Breast epithelium (tissue), 3 donors: ENCODE measurements around the gene RPL12.

Experiments used
- POLR2AphosphoS5 ChIP-seq, 3 donors: sonication (generic); formaldehyde crosslinking; IDR thresholded peaks; one replicate each; pipeline ENCODE4 v1.6.1; 2017; ENCODE audit warnings: antibody characterized with exemption in 3 of 3
- TF ChIP-seq, protein P1 (sequence below), 3 donors: fragments of 450-650 bp; IDR thresholded peaks; one replicate each; pipeline ENCODE4 v1.5.1; 2016 to 2017; ENCODE audit warnings: antibody characterized with exemption in 3 of 3, mild to moderate bottlenecking in 3 of 3, moderate library complexity in 3 of 3

DNA sequence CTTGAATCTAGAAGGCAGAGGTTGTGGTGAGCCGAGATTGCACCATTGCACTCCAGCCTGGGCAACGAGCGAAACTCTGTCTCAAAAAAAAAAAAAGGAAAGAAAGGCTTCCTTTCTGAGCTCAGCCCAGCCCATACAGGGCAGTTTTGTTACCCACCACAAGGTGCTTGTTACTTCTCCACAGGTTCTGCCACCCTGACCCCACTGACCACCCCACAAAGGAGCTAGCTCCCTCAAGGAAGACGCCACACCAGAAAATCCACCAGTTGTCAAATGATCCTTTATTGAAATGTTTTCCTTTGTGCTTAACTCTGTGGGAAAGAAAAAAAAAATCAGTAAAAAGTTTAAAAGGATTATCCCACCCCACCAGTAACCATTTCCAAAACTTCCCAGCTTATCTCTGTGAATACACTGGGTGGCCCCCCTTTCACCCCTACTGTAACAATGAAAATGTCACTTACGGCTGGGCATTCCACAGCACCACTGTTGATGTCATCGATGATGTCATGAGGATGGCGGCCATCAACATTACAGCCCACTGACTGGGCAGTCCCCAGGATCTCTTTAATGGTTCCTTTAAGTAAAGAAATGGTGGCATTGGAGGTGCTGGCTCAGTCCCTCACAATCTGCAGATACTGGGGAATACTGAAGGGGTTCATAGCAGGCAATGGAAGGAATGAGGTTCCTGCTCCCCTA is 3.6 kb downstream of the RPL12 start:
- TF ChIP-seq, protein P1, sequence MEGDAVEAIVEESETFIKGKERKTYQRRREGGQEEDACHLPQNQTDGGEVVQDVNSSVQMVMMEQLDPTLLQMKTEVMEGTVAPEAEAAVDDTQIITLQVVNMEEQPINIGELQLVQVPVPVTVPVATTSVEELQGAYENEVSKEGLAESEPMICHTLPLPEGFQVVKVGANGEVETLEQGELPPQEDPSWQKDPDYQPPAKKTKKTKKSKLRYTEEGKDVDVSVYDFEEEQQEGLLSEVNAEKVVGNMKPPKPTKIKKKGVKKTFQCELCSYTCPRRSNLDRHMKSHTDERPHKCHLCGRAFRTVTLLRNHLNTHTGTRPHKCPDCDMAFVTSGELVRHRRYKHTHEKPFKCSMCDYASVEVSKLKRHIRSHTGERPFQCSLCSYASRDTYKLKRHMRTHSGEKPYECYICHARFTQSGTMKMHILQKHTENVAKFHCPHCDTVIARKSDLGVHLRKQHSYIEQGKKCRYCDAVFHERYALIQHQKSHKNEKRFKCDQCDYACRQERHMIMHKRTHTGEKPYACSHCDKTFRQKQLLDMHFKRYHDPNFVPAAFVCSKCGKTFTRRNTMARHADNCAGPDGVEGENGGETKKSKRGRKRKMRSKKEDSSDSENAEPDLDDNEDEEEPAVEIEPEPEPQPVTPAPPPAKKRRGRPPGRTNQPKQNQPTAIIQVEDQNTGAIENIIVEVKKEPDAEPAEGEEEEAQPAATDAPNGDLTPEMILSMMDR (IDR thresholded peaks at IDR 0.05), result no peak
- TF ChIP-seq POLR2AphosphoS5 (IDR thresholded peaks at IDR 0.05), result no peak
